Left kidney (tissue), 2 donors: ENCODE results near the gene AHRR. TPM values are rescaled to one million over a fixed set of nuclear protein-coding genes. Genes with fewer than 3 reads are reported as not detected.

Source experiments
- DNase-seq: peaks from one replicate; pipeline ENCODE4 v3.0.0-alpha.2; 2013
- polyA plus RNA-seq: library from polyadenylated mRNA; unstranded; fragments of 120-200 nt; gene quantifications from one replicate; pipeline ENCODE4 v1.2.1, GENCODE V29; 2013; ENCODE audit not compliant: insufficient read length

The AHRR gene
- polyA plus RNA-seq, 1 donor = 5.9 TPM

GRCh38 chr5:346229-346935 is 24.9 kb downstream of the AHRR start:
- no peak for DNase-seq

- no peak for DNase-seq
Observed at GRCh38 chr5:347712-348284, 26.3 kb downstream of the AHRR start.

DNA sequence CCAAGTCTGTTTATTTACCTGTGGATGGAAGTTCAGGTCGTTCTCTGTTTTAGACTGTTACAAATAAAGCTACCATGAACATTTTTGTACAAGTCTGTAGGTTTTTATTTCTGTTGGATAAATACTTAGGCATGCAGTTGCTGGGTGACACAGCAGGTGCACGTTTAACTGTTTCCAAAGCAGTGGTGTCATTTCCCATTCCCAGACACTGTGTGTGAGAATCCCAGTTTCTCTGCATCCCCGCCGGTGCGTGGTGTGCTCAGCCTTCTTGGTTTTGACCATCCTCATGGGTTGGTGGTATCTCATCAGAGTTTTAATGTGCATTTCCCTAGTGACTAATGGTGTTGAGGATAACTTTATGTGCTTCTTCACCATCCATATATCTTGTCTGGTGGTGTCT is 27.2 kb downstream of the AHRR start:
- DNase-seq = no peak

DNA sequence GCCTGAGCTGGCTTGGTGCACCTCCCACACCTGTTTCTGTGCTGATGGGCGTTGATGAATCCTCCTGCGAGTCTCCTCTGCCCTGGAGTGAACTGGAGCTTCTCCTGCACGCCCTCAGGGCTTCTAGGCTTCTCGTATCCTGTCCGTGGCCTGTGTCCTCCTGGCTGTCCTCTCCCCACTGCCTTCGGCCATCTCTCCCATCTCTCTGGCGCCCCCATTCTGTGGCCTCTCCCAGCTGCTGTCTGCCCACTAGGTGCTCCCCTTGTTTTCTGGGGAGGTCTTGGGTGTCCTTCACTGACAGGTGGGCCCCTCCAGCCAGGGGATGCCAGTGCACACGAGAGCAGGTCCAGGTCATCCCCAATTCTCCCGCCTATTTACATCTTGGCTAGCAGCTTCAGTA is 28.8 kb downstream of the AHRR start:
- no peak for DNase-seq

DNA sequence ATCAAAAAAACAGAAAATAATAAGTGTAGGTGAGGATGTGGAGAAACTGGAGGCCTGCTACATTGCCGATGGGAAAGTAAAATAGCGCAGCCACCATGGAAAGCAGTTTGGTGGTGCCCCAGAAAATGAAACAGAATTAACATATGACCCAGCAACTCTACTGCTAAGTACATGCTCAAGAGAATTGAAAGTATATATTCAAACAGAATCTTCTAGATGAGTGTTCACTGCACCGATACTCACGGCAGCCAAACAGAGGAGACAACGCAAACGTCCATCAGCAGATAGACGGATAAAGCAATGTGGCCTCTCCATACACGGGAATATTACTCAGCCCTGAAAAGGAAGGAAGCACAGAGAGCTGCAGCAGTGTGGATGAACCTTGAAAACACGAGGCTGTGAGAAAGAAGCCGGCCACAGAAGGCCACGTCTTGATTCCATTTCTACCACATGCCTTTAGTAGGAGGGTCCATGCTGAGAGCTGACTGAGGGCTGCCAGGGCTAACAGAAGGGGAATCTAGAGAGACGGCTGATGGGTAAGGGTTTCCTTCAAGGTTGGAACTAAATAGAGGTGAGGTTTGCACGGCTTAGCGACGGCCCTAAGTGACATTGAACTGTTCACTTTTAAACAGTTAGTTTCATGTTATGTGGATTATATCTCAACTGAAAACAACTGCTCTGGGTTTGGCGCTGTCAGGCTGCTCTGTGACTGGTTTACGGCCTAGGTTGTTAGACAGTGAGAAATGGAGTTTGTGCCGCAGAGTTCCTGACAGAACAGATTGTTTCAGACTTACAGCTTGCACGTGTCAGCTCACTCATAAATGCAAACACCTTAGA is 29.8 kb downstream of the AHRR start:
- no peak for DNase-seq

- no peak for DNase-seq
Observed at GRCh38 chr5:351921-352245, 30.4 kb downstream of the AHRR start.

GRCh38 chr5:352639-353611 is 31.4 kb downstream of the AHRR start:
- no peak for DNase-seq

GRCh38 chr5:353612-354580 is 32.4 kb downstream of the AHRR start:
- DNase-seq = no peak

GRCh38 chr5:354581-355378 is 33.3 kb downstream of the AHRR start:
- no peak for DNase-seq

- no peak for DNase-seq
Observed at GRCh38 chr5:355379-355935, 33.9 kb downstream of the AHRR start.

DNA sequence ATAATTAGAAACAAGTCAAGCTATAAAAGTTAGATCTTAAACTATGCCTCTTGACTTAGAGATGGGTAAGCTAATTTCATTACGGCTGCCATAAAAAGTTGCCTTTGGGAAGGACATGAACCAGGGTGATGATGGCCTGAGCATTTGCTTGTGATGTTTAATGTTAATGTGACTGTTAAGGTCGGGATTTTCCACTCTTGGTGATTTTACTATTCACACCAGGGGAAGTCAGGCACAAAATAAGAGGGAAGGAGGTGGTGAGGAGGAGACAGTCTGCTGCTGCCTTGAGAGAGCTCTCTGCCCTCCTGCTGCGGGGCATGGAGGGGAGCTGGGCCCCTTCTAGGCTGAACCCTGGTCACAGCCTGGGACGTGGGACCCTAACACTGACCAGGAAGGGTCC is 34.4 kb downstream of the AHRR start:
- DNase-seq = no peak

DNA sequence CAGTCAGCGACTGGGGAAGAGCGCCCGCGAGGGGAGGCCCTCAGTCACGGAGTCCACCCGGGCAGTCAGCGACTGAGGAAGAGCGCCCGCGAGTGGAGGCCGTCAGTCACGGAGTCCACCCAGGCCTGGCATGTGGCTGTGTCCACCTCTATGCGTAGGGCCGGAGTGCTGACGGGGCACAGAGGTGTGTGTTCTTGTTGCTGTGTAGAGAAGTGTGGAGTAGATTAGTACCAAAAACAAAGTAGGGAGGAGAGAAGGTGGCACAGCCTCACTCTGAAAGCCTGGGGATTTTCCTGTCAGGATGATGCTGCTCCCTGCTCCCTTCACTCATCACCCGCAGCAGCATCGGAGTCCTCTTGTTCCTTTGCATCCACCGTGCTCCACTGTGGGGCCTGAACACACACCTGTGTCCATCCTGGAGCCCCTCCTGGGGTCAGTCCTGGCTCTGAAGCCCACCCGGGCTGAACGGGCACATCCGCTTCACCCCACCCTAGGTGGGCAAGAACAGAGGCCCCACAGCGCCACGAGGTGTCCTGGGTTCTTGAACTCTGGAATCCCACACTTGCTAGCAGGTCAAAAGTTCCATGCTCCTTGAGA is 37.9 kb downstream of the AHRR start:
- no peak for DNase-seq

DNA sequence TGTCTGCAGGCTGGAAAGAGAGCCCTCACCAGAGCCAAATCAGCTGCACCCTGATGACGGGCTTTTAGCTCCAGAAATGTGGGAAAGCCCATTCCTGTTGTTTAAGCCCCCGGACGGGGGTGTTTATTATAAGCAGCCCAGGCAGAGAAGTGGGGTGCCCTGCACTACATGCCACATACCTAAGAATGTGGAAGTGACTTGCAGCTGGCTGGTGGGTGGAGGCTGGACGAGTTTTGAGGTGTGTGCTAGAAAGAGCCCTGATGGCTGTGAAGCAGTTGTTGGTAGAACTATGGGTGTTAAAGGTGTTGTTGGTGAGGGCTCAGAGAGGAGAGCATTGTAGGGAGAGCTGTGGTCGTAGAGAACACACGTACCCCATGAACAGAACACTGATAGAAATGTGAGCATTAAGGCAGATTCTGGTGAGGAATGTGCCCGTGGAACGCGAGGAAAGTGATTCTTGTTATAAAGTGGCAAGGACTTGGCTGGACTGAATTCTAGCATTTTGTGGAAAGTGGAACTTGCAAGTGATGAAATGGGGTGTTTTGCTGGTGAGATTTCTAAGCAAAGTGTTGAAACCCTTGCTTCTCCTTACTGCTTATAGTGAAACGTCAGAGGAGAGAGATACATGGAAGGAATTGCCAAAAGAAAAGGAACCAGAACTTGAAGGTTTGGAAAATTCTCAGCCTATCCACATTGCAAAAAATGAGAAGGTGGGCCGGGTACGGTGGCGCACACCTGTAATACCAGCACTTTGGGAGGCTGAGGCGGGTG is 38.9 kb downstream of the AHRR start:
- DNase-seq = no peak

GRCh38 chr5:362189-362588 is 40.7 kb downstream of the AHRR start:
- no peak for DNase-seq

DNA sequence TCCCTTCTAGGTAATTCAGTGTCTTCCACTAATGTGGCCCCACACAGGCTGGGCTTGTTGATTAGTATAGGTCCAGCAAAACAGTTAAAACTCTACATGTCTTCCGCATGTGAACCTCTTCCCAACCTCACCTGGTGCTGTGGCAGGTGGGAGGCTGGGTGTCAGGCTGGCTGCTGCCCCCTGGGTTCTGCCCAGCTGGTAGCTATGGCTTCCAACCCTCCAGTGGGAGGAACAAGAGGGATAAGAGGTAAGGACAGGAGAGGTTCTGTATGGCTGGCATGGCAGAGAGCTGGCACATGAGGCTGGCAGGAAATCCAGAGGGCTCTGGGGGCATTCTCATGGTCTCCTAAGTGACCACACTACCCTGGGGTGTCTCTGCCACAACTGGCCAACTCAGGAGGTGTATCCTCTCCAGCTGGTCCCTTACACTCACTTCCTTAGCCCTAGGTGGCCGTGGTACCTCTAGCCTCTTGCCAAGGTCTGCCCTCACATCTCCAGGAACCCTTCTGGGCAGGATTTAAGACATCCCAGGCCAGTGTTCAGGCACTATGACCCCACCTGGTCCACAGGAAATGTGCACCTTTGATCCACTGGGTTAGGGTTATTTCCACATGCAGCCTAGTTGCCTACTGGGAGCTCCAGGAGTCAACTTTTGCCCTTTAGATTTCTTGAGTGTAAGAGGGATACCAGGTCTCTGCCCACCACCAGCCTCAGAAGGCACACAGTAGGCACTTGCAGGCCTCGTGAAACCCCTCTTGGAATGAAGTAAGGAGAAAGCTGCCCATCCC is 41.7 kb downstream of the AHRR start:
- DNase-seq = no peak

GRCh38 chr5:364497-364896 is 43.0 kb downstream of the AHRR start:
- DNase-seq = no peak

- no peak for DNase-seq
Observed at GRCh38 chr5:366541-367357, 45.2 kb downstream of the AHRR start.
